ENCODE results near the gene TEX19.
A peak's percentile ranks its signal among the peaks of the same experiment; 100 is the strongest.
"Not testable (repeated sequence)": the region's sequence is repeated elsewhere in the genome, so short reads cannot be mapped to it uniquely, and the experiment has no call there.

Gene TEX19

DNA sequence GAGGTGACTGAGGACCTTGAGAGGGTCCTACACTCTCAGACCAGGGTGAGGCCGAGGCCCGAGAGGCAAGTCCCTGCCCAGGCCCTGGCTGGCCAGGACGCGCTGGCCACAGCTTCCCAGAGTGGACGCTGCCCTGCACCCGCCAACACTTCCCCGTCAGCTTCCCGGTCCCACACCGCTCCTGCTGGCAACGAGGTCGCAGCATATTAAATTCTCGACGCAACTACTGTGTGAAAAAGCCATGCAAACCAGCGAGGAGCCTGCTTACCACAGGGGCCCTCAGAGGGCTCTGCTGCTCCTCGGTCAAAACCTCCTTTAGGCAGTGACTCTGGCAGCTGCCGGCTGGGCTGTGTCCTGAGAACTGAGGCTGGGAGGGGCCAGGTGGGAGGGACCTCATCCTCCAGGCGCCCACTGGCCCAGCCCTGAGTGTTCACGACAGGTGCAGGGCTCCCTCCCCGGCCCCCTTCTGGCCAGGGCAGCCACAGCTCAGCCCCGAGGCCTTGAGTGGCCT lies 2.1 kb upstream of the TEX19 start:
- DNase-seq (ENCODE audit: low spot score): peak; percentile 41

DNA sequence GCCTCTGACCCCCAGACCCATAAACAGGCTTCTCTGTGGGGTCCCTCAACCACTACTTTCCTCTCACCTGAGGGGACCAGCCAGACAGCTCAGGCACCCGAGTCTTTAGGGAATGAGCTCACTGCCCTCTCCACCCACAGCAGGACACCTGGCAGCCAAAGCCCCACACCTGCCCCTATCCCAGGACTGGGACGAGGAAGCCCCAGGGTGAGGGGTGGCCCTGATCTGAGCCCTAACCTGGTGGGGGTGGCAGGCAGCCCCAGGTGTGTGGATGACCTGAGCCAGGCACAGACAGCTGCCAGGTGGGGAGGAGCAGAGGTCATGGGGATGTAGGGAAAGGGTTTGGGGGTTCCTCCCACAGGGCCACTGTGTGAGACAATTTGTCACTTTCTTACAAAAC lies 1.7 kb upstream of the TEX19 start:
- peak; percentile 33 for DNase-seq (ENCODE audit: low spot score)

DNA sequence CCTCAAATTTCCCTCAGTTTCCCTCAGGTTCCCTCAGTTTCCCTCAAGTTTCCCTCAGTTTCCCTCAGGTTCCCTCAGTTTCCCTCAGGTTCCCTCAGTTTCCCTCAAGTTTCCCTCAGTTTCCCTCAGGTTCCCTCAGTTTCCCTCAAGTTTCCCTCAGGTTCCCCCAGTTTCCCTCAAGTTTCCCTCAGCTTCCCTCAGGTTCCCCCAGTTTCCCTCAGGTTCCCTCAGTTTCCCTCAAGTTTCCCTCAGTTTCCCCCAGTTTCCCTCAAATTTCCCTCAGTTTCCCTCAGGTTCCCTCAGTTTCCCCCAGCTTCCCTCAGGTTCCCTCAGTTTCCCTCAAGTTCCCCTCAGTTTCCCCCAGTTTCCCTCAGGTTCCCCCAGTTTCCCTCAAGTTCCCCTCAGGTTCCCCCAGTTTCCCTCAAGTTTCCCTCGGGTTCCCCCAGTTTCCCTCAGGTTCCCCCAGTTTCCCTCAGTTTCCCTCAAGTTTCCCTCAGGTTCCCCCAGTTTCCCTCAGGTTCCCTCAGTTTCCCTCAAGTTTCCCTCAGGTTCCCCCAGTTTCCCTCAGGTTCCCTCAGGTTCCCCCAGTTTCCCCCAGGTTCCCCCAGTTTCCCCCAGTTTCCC lies 516 bp downstream of the TEX19 start:
- DNase-seq (ENCODE audit: low spot score): not testable (repeated sequence)

DNA sequence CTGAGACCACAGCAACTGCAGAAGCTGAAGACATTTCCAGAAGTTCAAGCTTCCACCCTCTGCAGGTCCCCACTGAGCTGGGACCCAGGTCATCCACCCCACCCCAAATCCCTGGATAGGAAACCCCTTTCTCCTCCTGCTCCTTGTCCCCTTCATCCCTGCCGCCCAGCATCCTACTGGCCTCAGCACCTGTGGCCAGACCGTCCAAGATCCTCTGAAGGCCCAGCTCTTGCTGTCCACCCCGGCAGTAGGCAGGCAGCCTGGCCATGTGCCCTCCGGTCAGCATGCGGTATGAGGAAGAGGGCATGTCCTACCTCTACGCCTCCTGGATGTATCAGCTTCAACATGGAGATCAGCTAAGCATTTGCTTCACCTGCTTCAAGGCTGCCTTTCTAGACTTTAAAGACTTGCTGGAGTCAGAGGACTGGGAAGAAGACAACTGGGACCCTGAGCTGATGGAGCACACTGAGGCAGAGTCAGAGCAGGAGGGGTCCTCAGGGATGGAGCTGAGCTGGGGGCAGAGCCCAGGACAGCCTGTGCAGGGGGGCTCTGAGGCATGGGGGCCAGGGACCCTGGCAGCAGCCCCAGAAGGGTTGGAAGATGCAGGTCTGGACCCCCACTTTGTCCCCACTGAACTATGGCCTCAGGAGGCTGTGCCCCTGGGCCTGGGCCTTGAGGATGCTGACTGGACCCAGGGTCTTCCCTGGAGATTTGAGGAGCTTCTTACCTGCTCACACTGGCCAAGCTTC lies 3.0 kb downstream of the TEX19 start:
- peak; percentile 41 for DNase-seq (ENCODE audit: low spot score)

DNA sequence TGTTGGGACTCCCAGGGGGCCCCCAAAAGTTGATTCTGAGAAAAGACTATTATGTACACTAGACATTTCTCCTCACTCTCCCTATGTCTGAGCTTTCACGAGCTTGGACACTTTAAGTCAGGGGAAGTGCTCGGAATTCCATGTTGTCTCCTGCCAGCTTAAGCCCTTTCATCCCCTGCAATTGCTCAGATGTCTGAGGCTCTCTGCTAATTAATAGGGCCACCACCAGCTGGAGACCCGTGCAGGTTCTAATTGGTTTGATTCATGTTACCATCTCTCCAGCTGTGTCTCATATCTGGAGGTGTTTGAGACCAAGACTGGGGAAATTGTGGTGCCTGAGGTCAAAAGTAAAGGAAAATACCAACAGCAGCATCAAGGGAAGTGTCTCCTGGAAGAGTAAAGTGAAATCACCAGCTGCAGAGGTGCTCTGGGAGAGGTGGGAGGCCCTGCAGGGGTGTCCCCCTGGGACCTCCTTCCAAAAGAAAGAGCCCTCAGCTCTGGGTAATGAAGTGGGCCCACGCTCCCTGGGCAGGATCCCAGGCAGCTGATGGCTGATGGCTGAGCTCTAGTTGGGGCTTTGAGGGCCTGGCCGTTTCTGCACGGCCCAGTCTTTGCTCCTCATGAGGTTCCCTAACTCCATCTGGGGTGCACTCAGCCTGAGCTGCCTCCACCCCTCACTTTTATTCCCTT lies 6.7 kb downstream of the TEX19 start:
- DNase-seq (ENCODE audit: low spot score): peak; percentile 82

DNA sequence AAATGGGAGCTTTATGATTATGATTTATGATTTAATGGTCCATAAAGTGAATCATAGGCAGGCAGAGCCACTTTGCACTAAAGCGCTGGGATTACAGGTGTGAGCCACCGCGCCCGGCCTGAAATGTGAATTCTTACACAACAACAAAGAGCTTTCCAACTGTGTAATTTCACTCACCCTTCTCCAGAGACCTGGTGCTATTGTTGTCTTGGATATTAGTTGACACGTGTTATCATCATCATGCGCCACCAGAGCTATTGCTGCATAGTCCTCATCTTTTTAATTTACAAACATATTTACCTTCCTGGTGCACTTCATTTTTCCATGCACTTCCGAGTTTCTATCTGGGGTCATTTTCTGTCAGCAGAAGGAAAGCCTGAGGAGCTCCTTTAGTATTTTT lies 7.7 kb downstream of the TEX19 start:
- DNase-seq (ENCODE audit: low spot score): no peak

DNA sequence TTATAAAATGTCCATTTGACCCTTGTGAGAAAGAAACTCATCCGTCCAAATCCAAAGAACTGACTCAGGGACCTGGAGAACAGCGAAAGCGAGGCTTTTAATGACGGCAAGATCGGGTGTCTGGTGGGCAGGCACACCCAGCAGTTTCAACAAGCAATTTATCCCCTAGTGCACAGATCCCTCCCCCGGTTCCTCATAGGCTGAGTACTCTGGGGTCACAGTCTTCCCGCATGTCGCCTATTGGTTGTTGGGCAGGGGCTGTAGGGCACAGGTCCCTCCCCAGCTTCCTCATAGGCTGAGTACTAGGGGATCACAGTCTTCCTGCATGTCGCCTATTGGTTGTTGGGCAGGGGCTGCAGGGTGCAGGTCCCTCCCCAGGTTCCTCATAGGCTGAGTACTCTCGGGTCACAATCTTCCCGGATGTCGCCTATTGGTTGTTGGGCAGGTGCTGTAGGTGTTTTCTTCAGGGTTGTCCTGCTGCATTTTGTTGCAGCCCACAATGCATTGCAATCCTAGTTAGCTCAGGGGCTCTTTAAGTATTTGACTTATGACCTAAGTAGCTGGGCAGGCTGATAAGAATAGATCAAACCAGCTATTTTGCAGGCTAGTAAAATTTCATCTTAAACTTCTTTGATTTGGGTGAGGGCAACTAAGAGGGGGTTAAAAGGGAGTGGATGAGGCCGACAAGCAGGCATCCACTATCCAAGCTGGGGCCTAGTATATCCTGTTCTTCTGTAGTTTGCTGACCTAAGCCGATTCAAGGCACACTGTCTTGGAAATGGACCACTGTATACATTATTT lies 8.9 kb downstream of the TEX19 start:
- DNase-seq (ENCODE audit: low spot score): no peak

DNA sequence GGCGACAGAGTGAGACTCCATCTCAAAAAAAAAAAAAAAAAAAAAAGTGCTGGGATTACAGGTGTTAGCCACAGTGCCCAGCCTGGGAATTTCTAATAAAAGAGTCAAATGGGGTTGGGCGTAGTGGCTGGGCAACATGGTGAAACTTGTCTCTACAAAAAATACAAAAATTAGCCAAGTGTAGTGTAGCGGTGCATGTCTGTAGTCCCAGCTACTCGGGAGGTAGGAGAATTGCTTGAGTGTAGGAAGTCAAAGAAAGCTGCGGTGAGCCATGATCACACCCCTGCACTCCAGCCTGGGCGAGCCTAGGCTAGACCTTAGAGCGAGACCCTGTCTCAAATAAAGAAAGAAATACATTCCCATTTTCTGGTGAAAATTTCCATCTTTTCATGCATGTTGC lies 10.2 kb downstream of the TEX19 start:
- DNase-seq (ENCODE audit: low spot score): no peak

- DNase-seq (ENCODE audit: low spot score): no peak
These were observed 11.7 kb downstream of the TEX19 start for GRCh38 chr17:82370471-82371332.

GRCh38 chr17:82371333-82372248 lies 12.5 kb downstream of the TEX19 start, which contains the start of gene UTS2R:
UTS2R (plus strand) TSS chr17:82371765; CDS start chr17:82374325, 2,560 bp downstream.
- DNase-seq (ENCODE audit: low spot score): peak; percentile 83

- no peak for DNase-seq (ENCODE audit: low spot score)
These were observed 13.4 kb downstream of the TEX19 start for GRCh38 chr17:82372249-82373071.

DNA sequence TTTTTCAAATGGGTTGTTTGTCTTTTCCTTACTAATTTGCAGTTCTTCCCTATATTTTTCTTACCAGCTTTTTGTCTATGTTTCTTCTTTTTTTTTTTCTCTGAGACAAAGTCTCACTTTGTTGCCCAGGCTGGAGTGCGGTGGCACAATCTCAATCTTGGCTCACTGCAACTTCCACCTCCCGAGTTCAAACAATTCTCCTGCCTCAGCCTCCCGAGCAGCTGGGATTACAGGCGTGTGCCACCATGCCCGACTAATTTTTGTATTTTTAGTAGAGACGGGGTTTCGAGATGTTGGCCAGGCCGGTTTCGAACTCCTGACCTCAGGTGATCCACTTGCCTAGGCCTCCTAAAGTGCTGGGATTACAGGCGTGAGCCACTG lies 14.0 kb downstream of the TEX19 start:
- DNase-seq (ENCODE audit: low spot score): not testable (repeated sequence)

DNA sequence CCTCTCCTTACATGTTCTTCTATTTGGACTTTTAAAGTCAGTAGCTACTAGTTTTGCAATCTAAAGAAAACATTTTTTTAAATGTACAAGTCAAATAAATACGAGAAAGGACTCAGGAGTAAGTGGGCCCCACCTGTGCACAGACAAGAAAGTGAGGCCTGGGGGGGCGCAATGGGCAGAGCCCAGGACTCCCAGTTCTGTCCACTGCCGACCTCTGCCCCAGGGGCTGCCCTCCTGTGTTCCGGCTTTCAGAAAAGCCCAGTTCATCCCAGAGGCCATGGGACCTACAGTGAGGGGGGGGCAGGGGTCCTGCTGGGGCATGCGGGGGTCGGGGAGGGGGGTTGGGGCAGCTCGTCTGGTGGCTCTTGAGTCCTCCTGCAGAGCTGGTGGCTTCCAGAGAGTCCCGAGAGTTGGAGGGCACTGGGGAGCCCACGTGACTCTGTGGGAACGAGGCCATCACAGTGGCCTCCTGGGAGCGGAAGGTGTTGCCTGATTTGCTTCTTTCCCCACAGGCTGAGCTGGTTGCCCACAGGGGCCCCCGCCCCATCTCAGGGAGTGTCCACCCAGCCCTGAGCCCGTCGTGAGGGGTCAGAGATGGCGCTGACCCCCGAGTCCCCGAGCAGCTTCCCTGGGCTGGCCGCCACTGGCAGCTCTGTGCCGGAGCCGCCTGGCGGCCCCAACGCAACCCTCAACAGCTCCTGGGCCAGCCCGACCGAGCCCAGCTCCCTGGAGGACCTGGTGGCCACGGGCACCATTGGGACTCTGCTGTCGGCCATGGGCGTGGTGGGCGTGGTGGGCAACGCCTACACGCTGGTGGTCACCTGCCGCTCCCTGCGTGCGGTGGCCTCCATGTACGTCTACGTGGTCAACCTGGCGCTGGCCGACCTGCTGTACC lies 14.9 kb downstream of the TEX19 start:
- no peak for DNase-seq (ENCODE audit: low spot score)

- DNase-seq (ENCODE audit: low spot score): no peak
These were observed 15.7 kb downstream of the TEX19 start for GRCh38 chr17:82374626-82375331.

DNA sequence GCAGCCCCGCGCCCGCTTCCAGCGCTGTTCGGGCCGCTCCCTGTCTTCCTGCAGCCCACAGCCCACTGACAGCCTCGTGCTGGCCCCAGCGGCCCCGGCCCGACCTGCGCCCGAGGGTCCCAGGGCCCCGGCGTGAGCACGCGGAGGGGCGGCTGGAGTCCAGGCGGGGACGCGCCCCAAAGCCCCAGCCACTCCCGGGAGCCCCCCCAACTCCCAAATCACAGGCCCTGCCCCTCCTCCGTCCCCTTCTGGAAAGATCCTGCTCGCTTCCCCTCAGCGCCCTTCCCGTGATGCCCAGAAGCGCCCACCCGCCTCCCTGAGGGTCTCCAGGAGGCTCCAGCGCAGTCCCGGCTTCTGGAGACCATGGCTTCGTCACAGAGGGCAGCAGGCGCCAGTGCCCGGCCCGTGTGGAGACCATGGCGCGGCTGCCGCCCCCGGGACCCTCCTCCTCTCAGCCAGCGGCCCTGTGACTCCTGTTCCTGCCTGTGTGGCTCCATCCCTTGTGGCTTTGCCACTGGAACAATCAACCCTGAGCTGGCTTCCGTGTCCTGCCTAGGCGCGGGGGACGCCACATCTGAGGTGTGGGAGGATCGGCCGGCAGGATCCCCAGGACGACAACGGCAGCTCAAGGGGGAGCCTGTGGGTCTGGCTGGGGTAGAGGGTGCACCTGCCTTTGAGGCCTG lies 16.5 kb downstream of the TEX19 start:
- DNase-seq (ENCODE audit: low spot score): no peak

- DNase-seq (ENCODE audit: low spot score): no peak
These were observed 17.1 kb downstream of the TEX19 start for GRCh38 chr17:82376042-82376730.
